DMS53 (cell line): ENCODE data around the gene CLIC2.
A peak's percentile ranks its signal among the peaks of the same experiment; 100 is the strongest.
"Not testable (repeated sequence)": the region's sequence is repeated elsewhere in the genome, so short reads cannot be mapped to it uniquely, and the experiment has no call there.

ENCODE experiments used
- DNase-seq: peaks from one replicate; lab custom pipeline; 2025; lab: John Stamatoyannopoulos, UW

The CLIC2 gene

DNA sequence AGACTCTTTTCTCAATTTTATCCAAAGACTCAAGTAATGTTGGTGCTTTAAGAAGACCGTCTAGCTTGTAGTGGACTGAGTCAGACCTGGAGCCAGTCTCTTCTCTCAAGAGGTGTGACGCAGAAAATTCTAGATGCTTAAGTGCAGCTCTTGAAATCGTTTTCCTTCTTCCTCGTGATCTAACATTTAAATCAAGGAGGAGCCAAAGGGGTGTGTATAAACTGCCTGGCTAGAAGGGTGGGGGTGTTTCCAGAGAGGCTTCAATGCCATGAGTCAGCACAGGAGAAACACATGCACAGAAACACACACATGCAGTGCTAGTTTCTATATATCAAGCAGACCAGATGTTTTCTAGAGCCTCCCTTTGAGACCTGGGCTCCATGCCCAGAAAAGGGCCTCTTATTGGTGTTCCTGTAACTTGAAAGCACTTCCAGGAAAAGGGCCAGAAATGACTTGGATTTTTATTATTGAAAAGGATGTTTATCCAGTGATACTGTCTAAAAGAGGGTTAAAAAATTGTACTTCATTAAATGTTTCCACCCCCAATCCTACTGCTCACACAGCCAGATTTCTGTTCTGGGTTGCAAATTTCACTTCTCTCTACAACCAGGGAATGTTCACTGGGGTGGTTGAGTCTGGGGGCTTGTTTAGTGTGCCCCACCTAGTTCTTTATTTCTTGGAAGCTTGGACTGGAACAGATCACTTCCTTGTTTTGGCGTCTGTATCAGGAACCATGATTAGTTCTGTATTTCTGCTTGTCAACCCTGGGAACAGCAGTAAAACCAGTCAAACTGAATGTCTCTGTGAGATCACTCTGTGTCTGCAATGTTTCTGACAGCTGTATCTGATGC is at the start of gene CLIC2:
Gene CLIC2 (minus strand): TSS at position 129 of the 851 bp plus-strand sequence. CDS start 187 bp downstream, outside the sequence.
- DNase-seq = peak; percentile 77

DNA sequence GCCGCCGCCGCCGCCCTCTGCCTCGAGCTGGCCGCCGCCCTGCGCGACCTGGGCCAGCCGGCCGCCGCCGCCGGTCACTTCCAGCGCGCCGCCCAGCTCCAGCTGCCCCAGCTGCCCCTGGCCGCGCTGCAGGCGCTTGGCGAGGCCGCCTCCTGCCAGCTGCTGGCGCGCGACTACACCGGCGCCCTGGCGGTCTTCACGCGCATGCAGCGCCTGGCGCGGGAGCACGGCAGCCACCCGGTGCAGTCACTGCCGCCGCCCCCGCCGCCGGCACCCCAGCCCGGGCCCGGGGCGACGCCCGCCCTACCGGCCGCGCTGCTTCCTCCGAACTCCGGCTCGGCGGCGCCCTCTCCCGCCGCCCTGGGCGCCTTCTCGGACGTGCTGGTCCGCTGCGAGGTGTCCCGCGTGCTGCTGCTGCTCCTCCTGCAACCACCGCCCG is 48.1 kb upstream of the CLIC2 start:
- not testable (repeated sequence) for DNase-seq

DNA sequence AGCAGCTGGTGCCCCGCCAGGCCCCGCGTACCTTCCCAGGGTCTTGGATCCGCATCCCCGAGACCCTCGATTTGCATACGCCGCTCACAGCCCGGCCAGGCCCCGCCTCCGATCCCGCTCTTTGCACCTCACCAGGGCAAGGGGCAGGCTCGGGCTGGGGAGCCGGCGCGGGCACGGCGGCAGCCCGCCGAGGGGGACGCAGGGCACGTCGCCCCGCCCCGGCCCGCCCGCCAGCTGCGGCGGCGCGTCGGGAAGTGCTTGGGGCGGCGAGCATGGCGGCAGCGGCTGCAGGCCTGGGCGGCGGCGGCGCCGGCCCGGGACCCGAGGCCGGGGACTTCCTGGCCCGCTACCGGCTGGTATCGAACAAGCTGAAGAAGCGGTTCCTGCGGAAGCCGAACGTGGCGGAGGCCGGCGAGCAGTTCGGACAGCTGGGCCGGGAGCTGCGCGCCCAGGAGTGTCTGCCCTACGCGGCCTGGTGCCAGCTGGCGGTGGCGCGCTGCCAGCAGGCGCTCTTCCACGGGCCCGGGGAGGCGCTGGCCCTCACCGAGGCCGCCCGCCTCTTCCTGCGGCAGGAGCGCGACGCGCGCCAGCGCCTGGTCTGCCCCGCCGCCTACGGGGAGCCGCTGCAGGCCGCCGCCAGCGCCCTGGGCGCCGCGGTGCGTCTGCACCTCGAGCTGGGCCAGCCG is 47.6 kb upstream of the CLIC2 start, which contains the start of gene F8A2:
Gene F8A2 (plus strand): TSS at position 253 of the 686 bp plus-strand sequence. CDS start 20 bp downstream, at position 273.
- not testable (repeated sequence) for DNase-seq

DNA sequence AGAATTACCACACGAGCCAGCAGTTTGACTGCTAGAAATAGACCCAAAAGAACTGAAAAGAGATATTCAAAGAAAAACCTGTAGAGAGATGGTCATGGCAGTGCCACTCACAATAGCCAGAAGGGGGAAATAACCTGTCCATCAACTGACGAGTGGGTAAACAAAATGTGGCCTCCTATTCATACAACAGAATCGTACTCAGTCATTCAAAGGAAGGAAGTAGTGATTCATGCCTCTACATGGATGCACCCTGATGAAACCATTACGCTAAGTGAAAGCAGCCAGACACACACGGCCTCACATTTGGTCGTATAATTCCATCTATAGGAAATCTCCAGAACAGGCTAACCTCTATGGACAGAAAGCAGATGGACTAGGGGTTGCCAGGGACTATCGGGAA is 45.4 kb upstream of the CLIC2 start:
- not testable (repeated sequence) for DNase-seq

DNA sequence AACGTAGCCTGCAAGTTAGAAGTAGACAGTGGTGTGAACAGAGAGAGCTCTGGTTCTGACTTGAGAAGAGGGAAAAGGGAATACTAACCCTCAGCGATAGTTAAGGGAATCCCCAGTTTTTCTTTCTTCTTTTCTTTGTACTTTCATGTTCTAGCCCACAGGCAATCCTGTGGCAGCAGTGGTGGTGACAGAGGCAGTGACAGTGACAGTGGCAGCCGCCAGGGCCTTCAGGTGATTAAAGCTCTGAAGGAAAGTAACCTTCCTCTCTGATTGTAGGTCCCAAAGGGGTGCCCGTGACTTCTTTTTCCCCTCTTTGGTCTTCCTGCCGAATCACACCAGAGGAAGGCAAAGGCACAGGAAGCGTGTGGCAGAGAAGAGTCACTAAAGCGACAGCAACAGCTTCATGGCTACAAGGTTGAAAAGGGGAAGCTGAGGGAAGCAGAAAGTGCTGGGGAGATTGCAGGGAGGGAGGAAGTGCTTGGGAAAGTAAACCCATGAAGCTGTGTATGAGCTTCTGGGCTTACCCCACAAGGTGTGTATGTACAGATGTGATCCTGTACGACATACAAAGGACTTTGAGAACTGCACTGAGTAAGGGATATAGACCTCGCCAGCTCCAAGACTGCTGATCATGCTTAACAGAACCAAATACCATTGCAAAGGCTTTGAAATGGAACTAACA is 39.5 kb upstream of the CLIC2 start:
- DNase-seq = not testable (repeated sequence)

DNA sequence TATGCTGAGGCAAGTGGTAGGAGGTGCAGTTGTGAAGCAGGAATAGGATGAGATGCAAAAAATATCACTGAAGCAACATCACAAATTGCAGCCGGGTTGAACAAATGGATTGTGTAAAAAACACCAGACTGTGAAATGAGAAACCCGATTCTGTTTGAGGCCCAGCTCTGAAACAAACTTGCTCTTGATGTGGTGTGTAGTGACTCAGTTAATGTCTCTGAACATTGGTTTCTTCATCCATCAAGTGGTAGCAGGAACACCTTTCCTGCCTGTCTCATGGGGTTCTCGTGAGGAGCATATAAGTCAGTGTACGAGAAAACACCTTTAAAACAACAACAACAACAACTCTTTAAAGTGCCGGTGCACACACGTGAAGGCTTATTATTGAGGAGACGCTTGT is 29.3 kb upstream of the CLIC2 start:
- DNase-seq = not testable (repeated sequence)

DNA sequence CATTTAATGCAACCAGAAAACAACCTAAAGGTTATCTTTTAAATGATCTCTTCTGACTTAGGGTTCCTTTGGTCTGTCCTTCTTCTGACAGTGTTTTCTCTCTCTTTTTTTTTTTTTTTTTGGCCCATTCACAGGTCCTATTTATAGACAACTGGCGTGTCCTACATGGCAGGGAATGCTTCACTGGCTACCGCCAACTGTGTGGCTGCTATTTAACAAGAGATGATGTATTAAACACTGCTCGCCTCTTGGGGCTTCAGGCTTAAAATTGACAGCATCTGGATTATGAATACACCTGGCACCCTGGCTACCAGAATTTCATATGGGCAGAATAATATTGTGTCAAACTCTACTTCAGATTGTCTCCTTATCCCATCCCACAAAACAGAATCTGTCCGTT is 15.0 kb upstream of the CLIC2 start:
- DNase-seq = not testable (repeated sequence)

DNA sequence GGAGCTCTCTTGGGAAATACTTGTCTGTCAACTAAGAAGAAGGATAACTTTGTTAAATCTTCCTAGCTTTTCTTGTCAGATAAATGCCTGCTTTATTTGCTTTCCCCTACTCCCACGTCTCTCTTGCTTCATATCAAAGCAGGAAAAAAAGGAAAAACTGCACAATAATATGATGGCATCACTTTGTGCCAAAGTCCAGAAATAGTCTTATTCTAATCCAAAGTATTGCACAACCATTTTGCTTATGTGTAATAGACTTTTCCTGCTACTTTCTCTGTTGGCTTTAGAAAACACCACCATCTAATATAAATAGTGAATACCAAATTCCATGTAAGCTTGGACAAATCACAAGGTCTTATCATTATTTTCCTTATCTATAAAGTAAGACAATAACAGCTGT is 11.3 kb upstream of the CLIC2 start:
- DNase-seq = not testable (repeated sequence)

DNA sequence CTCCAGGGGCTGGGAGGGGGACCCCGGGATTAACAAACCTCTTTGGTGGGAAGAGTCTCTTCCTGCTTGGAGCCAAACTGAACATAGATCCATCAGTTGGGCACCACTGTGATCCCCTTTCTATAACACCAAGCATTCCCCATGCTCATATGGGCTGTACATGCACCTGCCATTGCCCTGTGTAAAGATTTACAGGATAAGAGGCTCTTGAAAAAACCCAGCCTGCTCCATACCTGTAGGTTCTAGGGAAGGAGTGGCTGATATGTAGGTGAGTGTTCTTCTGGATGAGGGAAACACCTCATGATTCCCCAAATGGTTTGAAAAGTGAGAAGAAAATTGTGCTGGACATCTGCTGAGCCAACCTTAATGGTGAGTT is 911 bp upstream of the CLIC2 start:
- peak; percentile 41 for DNase-seq

DNA sequence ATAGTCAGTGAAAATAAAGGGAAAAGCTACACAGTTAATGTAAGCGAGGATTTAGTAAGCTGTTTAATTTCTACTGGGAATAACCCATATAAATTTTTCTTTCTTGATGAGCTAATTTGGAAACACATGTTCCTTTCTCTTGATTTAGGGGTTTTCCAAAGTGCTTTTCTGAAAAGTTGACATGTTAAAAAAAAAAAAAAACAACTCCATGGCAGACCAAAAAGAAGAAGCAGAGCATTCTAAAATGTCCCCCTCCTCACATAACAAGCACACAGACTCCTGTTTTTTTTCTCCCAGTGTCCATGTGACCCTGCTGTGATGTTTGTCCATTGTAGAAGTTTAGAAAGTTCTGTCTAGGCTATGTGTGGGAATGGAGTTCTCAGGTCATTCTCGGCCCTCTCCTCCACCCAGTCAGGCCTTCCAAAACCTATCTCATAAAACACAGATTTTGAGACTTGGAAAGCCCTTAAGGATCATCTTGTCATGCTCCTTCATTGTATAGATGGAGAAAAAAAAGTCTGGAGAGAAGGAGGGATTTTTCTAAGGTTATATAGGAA is 792 bp downstream of the CLIC2 start:
- no peak for DNase-seq

DNA sequence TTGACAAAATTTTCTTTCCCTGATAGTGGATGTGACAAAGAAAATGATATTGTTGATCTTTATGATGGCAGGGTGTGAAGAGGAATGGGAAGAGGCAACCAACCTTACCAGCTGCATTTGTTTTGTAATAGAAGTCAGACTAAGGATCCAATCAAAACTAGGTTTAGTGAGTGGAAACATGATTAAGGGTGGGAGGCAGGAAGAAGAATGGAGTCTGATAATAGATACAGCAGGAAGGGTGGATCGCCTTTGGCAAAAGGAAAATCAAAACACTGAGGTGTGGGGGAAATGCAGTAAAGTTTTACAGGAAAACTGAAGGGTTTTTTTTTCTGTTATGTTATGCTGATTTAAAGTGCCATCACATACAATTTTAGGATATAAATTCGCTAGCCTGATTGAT is 3.4 kb downstream of the CLIC2 start:
- DNase-seq = no peak

DNA sequence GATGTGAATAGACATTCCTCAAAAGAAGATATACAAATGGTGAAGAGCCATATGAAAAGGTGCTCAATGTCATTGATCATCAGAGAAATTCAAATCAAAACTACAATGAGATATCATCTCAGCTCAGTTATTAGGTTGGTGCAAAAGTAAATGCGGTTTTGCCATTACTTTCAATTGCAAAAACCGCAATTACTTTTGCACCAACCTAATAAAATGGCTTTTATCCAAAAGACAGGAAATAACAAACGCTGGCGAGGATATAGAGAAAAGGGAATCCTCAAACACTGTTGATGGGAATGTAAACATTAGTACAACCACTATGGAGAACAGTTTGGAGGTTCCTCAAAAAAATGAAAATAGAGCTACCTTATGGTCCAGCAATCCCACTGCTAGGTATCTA is 5.1 kb downstream of the CLIC2 start:
- no peak for DNase-seq

DNA sequence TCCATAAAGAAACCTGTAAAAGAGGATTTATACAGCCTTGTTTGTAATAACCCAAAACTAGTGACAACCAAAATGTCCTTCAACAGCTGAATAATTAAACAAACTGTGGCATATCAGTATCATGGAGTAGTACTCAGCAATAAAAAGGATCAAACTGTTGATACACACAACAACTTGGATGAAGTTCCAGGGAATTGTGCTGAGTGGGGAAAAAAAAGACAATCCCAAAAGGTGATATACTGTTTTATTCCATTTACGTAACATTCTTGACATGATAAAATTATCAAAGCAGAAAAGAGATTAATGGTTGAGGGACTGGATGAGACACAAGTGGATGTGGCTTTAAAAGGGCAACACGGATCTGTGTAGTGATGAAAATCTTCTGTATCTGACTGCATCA is 7.8 kb downstream of the CLIC2 start:
- DNase-seq = no peak

DNA sequence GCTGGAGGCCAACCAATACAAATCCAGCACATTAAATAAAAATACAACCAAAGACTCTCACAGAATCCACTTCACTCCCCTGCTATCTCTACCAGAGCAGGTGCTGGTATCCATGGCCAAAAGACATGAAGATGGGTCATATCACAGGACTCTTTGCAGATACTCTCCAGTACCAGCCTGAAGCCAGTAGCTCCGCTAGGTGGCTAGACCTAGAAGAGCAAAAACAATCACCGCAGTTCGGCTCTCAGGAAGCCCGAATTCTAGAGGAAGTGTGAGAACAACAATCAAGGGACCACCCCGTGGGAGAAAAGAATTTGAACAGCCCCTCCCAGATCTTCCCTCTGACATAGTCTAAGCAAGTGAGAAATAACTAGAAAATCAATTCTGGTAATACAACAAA is 20.2 kb downstream of the CLIC2 start:
- no peak for DNase-seq

DNA sequence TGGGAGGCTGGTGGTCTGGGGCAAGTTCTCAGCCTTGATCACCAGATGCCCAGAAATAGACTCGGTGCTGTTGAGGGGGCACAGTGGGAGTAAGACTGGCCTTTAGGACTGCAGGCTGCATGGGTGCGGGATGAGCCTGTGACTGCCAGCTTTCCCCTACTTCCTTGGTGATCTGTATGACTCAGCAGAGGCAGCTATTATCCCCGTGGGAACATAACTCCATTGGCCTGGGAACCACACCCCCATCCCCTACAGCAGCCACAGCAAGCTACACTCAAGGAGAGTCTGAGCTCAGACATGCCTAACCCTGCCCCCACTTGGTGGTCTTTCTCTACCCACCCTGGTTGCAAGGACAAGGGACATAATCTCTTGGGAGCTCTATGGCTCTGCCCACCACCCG is 20.6 kb downstream of the CLIC2 start:
- DNase-seq = peak; percentile 29

DNA sequence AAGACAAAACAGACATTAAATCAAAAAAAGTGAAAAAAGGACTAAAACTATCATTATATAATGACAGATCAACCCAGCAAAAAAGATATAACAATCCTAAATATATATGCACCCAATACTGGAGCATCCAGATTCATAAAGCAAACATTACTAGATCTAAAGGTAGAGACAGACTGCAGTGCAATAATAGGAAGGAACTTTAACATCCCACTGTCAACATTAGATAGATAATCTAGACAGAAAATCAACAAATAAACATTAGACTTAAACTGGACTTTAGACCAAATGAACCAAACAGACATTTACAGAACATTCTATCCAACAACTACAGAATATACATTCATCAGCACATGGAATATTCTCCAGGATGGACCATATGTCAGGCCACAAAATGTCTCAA is 40.6 kb downstream of the CLIC2 start:
- no peak for DNase-seq

DNA sequence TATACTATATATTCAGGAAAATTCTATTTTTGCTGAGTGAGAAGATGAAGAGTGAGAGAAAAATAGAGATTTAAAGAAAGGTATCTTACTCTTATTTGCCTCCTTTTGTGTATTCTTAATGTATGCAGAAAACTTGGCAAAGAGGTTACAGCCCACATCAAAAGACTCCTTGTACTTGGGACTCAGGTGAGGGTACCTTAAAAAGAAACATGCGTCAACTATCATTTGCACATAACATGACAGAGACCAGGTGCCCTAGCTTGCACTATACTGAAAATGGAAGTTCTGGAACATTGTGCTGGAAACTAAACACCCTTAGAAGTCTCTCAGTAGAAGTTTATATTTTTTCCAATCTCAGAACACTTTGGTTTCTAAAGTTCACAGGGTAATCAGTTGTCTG is 54.5 kb downstream of the CLIC2 start:
- DNase-seq = no peak

DNA sequence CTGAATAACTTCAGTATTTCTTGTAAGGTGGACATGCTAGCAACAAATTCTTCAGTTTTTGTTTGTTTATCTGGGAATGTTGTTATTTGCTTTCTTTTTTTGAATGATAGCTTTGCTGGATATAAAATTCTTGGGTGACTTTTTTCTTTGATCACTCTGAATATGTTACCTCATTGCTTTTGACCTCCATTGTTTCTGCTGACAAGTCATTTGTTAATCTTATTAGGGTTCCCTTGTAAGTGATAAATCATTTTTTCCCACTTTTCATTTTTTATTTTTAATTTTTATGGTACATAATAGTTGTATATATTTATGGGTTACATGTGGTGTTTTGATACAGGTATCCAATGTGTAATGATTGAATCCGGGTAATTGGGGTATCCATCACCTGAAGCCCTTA is 63.4 kb downstream of the CLIC2 start:
- DNase-seq = no peak

DNA sequence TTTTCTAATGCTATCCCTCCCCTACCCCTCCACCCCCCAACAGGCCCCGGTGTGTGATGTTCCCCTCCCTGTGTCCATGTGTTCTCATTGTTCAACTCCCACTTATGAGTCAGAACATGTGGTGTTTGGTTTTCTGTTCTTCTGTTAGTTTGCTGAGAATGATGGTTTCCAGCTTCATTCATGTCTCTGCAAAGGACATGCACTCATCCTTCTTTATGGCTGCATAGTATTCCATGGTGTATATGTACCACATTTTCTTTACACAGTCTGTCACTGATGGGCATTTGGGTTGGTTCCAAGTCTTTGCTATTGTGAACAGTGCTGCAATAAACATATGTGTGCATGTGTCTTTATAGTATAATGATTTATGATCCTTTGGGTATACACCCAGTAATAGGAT is 66.4 kb downstream of the CLIC2 start:
- DNase-seq = not testable (repeated sequence)

DNA sequence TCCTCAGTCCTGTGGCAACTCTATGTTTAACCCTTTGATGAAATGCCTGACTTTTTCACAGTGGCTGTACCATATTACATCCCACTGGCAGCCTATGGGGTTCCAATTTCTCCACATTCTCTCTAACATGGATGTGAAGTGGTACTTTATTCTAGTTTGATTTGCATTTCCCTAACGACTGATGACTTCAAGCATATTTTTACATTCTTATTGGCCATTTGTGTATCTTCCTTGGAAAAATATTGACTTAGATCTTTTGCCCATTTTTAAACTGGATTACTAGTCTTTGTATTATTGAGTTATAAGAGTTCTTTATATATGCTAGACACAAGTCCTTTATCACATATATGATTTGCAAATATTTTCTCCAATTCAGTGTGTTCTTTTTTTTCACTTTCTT is 68.0 kb downstream of the CLIC2 start:
- no peak for DNase-seq

DNA sequence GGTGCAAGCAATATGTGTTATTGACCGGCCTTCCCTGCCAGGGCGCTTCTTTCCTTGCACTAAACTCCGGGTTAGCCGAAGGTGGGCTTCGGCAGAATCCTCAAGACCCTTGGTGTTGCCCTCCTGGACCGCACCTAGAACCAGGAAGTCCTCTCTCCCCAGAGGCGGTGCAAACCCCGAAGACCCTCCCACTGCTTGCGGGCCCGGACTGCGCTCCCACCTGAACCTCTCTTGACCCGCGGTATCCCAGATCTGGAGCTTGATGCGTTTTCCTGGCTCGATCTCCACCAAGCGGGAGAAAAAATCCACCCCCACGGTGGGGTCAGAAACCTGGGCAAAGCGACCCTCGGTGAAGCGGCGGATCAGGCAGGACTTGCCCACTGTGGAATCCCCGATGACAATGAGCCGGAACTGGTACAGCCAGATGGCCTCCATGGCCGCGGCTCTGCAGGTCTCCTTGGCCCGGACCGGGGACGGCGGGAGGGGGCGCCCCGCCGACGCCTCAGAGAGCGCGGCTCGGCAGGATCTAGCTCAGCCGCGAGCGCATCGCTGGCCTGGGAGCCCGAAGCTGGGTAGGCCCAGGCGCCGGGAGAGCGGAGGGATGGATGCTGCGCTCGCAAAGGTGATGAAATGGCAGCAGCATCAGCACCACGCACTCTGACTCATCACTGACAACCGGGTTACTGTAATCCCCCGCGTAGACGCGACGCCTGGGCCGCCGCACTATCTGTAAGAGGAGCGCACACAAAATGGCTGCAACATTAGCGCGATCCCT is 70.4 kb downstream of the CLIC2 start, which contains the start of gene RAB39B:
Gene RAB39B (minus strand): TSS at position 638 of the 775 bp plus-strand sequence. CDS start 203 bp downstream, at position 435.
- peak; percentile 91 for DNase-seq
